ENCODE data around the gene ACVRL1.
"Not testable (repeated sequence)": the region's sequence is repeated elsewhere in the genome, so short reads cannot be mapped to it uniquely, and the experiment has no call there.

The ACVRL1 gene

DNA sequence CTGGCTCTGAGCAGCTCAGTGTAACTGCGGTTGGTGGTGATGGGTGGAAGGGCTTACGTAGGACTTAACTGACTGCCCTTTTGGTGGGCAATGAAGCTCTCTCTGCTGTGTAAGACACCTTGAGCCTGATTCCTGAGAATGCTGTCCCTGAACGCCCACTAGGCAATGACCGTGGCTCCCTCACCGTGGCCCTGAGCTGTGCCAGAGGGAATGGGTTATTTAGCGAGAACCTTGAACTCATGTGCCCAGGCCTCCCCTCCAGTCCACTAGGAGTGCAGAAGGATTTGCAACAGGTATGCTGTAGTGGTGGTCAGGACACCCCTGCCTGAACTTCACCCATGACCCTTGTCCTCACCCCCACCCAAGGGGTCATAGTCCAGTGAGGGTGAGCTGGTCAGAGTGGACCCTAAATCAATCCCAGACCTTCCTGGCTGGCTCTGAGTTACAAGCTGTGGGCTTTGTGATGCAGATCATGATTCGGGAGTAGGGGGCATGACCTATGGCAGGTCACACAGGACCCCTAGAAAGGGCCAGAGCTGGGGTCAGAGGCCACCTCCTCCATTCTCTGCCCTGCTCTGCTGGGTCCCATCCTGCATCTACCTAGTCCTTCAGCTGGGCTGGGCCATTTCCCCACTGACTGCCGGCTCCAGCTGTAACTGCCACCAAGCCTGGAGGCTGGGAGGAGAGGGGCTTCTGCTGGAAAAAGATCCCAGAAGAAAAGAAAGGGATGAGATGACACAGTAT lies 33.9 kb upstream of the ACVRL1 start:
- in situ Hi-C loops (cut with MboI; ENCODE audit: low sequenced_read_pairs), result no loop called here

- in situ Hi-C loops (cut with MboI; ENCODE audit: low sequenced_read_pairs), result no loop called here
These were observed 33.3 kb upstream of the ACVRL1 start for GRCh38 chr12:51874000-51874399.

DNA sequence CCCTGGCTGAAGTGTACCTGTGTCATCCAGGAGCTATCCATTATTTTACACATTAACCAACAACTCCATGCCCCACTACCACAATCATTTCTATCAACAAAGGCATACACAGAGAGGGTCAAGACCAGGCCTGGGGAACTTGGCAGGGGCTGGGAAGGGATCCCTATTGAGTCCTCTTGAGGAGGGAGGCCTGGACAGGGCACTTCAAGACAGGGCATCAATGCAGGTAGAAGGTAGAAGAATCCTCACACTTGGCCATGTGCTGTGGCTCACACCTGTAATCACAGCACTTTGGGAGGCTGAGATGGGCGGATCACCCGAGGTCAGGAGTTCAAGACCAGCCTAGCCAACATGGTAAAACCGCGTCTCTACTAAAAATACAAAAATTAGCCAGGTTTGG lies 32.8 kb upstream of the ACVRL1 start:
- in situ Hi-C loops (cut with MboI; ENCODE audit: low sequenced_read_pairs), result no loop called here

DNA sequence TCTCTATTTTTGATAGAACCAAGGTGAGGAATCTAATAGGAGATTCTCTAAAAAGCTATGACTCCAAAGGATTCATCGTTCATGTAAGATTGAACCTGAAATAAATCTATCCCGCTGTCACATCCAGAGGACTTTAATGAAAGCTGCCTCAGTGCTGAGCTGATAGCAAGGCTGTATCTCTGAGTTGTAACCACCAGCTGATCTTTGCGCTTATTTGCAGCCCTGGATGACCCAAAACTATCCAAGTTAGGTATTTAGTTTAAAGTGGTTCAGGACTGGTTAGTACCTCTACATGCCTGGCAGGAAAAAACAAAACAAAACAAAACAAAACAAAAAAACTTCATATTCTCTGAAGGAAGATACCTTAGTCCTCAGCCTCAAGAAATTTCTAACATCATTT lies 28.2 kb upstream of the ACVRL1 start:
- in situ Hi-C loops (cut with MboI; ENCODE audit: low sequenced_read_pairs), result no loop called here

GRCh38 chr12:51883295-51883694 lies 24.0 kb upstream of the ACVRL1 start:
- in situ Hi-C loops (cut with MboI; ENCODE audit: low sequenced_read_pairs), result no loop called here

GRCh38 chr12:51883998-51884675 lies 23.2 kb upstream of the ACVRL1 start:
- in situ Hi-C loops (cut with MboI; ENCODE audit: low sequenced_read_pairs), result no loop called here

DNA sequence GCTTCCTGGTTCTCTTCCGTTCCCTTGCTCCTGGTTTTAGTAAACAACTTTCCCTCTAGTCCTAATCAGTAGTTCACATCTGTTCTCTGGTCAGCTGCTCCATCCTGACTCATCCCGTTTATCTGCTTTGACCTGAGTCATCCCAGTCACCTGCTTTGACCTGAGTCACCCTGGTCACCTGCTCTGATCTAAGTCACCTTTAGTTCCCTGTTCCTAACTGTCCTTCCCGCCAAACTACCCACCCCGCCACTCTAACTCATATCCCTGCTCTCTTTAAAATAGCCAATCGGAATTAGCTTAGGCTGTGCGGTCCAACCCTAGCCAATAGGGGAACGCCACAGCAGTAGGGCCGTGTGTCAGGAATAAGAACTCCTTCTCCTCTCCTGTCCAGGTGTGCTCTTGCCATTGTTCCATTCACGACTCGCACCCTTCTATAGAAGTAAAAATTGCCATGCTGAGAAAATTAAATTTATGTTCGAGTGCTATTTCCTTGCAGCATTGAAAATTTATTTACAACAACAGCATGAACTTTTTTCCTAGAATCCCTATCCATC lies 22.6 kb upstream of the ACVRL1 start:
- in situ Hi-C loops (cut with MboI; ENCODE audit: low sequenced_read_pairs), result no loop called here

DNA sequence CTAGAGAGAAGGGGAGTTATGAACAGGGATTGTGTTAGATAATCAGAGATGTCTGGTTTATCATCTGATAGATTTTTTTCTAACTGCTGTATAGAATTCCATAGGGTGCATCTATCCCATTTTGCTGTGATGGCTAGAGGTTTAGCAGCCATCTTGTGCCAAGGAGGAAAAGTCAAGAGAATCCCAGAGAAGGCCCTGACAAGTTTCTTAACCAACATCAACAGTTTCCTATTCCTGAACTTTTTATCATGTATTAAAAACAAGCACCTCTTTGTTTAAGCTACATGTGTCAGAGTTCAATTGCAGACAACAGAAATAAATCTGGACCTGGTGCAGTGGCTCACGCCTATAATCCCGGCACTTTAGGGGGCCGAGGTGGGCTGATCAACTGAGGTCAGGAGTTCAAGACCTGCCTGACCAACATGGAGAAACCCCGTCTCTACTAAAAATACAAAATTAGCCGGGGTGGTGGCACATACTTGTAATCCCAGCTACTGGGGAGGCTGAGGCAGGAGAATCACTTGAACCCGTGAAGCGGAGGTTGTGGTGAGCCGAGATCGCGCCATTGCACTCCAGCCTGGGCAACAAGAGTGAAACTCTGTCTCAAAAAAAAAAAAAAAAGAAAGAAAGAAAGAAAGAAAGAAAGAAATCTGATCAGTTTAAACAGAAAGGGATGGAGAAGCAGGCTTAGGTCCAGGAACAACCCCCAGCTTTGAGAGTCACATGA lies 21.8 kb upstream of the ACVRL1 start:
- in situ Hi-C loops (cut with MboI; ENCODE audit: low sequenced_read_pairs), result not testable (repeated sequence)

DNA sequence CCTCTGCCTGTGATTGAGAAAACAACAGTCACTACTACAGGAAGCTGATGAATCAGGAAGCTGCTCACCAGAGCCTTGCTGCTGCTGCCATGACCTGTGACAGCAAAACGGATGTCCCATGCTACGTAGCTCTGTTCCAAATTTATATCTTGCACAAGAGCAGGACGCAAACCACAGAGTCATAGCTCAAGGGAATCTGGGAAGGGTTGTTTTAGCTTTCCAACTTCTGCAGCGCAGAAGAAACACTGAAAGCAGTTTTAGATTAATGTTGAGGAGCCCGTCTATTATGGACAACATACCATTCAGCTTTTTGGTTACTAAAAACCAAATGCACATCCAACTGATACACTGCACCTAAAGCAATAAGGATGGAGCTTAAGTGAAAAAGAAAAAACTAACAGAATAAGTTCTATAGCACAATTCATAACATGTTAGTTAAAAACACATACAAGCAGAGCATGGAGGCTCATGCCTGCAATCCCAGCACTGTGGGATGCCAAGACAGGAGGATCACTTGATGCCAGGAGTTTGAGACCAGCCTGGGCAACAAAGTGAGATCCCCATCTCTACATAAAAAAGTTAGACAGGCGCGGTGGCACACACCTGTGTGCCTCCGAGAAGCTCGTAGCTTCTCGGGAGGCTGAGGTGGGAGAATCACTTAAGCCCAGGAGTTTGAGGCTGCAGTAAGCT lies 21.1 kb upstream of the ACVRL1 start:
- in situ Hi-C loops (cut with MboI; ENCODE audit: low sequenced_read_pairs), result no loop called here

GRCh38 chr12:51887476-51888315 lies 19.6 kb upstream of the ACVRL1 start, which contains the start of gene ANKRD33:
TSS of gene ANKRD33 (plus strand) at chr12:51888103. CDS start at chr12:51888187, 84 bp downstream.
- in situ Hi-C loops (cut with MboI; ENCODE audit: low sequenced_read_pairs), result no loop called here

GRCh38 chr12:51888316-51889215 lies 18.7 kb upstream of the ACVRL1 start:
- in situ Hi-C loops (cut with MboI; ENCODE audit: low sequenced_read_pairs), result no loop called here

DNA sequence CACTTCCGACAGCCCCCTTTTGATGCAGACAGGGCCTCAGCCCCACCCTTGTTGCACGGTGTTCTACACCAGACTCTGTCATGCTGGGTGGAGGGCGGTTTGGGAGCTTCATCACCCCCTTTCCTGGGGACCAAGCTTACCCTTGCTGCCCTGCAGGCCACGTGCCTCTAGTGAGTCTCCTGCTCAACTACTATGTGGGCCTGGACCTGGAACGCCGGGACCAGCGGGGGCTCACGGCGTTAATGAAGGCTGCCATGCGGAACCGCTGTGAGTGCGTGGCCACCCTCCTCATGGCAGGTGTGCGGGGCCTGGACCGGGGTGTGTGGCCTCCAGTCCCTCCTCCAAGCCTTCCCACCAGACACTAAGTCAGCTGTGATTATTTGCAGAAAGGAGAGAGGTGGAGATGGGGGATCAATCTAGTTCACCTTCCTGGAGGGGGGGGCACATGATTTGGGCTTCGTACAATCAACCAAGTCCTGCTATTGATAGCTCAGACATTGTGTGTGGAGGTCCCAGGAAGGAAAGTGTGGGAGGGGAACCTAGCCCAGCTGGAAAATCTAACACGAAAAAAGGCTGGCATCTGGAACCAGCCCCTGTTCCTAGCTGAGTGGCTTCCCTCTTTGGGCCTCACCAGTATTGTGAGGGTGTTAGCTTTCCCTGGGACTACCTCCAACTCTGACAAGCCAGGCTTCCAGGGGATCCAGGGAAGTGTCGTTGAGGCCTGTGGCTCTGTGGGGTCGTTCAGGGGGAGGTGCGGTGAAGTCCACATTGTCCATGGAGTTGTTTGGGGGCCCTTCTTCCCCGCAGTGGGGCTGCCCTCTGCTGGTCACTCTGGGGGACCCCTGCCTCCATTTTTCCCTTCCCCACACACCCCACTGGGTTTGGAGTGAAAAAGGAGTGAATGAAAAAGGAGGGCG lies 17.8 kb upstream of the ACVRL1 start:
- in situ Hi-C loops (cut with MboI; ENCODE audit: low sequenced_read_pairs), result no loop called here

- in situ Hi-C loops (cut with MboI; ENCODE audit: low sequenced_read_pairs), result no loop called here
These were observed 17.2 kb upstream of the ACVRL1 start for GRCh38 chr12:51890133-51890464.

- in situ Hi-C loops (cut with MboI; ENCODE audit: low sequenced_read_pairs), result no loop called here
These were observed 16.7 kb upstream of the ACVRL1 start for GRCh38 chr12:51890511-51891171.

DNA sequence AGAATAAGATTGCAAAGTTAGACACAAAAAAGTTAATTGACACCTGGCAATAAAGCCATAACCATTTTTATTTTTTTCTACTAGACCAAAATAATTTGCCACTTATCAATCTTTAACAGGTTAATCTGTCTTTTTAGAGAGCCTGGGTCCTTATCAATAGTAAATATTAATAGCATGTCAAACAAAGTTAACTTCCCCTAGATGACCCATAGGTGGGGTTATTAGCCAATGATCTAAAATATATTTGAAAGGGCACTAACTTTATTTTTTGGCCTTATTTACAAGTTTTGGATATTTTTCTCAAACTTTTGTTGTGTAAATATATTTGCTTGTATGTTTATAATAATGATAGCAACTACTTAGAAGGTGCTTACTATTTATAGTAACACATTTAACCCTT lies 15.5 kb upstream of the ACVRL1 start:
- in situ Hi-C loops (cut with MboI; ENCODE audit: low sequenced_read_pairs), result no loop called here

DNA sequence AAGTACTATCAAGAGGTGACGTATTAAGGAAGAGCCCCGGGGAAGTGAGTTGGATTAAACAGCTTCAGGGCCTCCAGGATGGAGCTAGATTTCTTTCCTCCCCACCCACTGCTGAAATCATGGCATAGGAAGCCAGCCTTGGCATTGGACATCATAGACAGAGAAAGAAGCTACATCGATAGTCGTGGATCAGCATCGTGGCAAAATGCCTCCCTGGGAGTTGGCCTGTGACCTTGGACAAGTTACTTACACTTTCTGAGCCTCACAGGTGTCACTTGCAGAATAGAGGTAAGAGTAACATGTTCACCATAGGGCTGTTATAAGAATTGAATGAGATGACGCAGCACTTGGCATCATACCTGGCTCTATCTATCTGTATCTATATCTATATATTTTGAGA lies 13.5 kb upstream of the ACVRL1 start:
- in situ Hi-C loops (cut with MboI; ENCODE audit: low sequenced_read_pairs), result no loop called here

- in situ Hi-C loops (cut with MboI; ENCODE audit: low sequenced_read_pairs), result no loop called here
These were observed 11.7 kb upstream of the ACVRL1 start for GRCh38 chr12:51895378-51896135.

All from HL-60/S4 treated with retinoic acid at 250 ng/mL for 4 days and 3 days (cell line).